Heart left ventricle (tissue), 13 donors: ENCODE data around the gene TRDN.

Source experiments
- CTCF ChIP-seq, 12 donors: fragments of 200-600 bp; sonication (generic) in 4 of 12; IDR thresholded peaks; one replicate each; pipeline versions ENCODE4 v1.5.0 to v1.8.0; 2018 to 2022; ENCODE audit warnings: antibody characterized with exemption in 12 of 12, mild to moderate bottlenecking in 5 of 12
- POLR2A ChIP-seq, 2 donors: fragments of 450-650 bp; IDR thresholded peaks; one replicate each; pipeline ENCODE4 v1.6.1; 2017; ENCODE audit warnings: antibody characterized with exemption in 2 of 2, mild to moderate bottlenecking in 2 of 2, moderate library complexity in 2 of 2
- donor health status: ischemic (EF 13 %, LVEDD 7.1; RV severe dilation, severe dysfunction).
- donor health status: DM: no; HTN: yes; CAD: no.
- donor health status: DM: no; HTN: no; CAD: no.
- donor health status: ischemic (EF 25% LVEDD 6.9; RV normal size, moderate dysfunction).
- donor health status: ischemic (EF 25% LVEDD 5.7; RV mildly dilated, moderate dysfunction).
- donor health status: ischemic (EF 35%, LVEDD 5.7; RV mildly dilated, moderate dysfunction).
- donor health status: nonischemic (EF 11% LVEDD 7.7; RV severe dilation, severe dysfunction).
- donor health status: DM: yes; HTN: yes; CAD: no.
- donor health status: PGD.
- donor health status: ischemic (EF 29% LVEDD 5.4; RV normal size, mild dysfunction).
- donor health status: nonischemic (EF 23%, LVEDD 6.1; RV moderate dilation, normal function).

- TF ChIP-seq CTCF (IDR thresholded peaks at IDR 0.05): no peak
- TF ChIP-seq POLR2A (IDR thresholded peaks at IDR 0.05): no peak
Observed at GRCh38 chr6:123226398-123226797, 410.4 kb downstream of the TRDN start.
